Right lobe of liver (tissue), 4 donors: Measurements from ENCODE around the gene MFSD11.

Experiments used
- POLR2A ChIP-seq: fragments of 450-650 bp; IDR thresholded peaks from one replicate; pipeline ENCODE4 v1.6.1; 2017; ENCODE audit warnings: antibody characterized with exemption, mild to moderate bottlenecking
- TF ChIP-seq, protein P1 (sequence below), 4 donors: fragments of 200-600 bp in 3 of 4; fragments of 450-650 bp in 1 of 4; IDR thresholded peaks; one replicate each; pipeline versions ENCODE4 v1.5.1 to v1.8.0; 2016 to 2022; ENCODE audit warnings: antibody characterized with exemption in 4 of 4, mild to moderate bottlenecking in 2 of 4
- donor health status: DM: no; HTN: no; CAD: no.
- donor health status: DM: no; HTN: no; CAD: no.
- donor health status: DM: no; HTN: yes; CAD: no.

DNA sequence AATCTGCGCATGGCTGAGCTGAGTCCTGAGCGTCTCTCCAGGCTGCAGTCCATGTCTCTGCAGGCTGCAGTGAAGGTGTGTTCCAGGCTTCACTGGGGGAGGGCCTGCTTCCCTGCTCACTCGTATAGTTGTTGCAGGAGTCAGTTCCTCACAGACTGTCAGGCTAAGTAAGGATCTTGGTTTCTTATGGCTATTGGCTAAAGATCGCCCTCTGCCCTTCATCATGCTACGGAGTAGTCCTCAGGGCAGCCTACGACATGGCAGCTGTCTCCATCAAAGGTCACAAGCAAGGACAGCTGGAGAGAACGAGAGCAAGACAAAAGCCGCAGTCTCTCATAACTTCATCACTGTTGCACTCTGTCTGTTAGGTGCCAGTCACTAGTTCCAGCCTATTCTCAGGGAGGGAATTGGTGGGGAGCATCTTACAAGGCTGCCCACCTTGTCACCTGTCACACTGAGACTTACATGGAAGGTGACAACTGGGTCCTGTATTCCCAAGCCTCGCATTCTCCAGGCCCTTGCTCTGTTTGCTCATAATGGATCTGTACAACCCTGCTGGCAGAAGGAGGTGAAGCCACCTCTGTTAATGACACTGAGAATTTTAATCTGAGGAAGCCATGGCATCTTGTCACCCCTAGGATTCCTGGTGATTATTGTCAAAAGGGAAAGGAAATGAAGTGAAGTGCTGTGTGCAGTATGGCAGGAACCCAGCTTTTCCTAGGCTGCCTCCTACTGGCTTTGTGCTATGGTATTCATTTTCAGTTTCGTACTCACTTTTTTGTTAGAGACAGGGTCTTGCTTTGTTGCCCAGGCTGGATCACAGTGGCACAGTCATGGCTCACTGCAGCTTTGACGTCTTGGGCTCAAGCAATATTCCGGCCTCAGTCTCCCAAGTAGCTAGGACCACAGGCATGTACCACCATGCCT, 43.4 kb downstream of the MFSD11 start:
- TF ChIP-seq, protein P1, sequence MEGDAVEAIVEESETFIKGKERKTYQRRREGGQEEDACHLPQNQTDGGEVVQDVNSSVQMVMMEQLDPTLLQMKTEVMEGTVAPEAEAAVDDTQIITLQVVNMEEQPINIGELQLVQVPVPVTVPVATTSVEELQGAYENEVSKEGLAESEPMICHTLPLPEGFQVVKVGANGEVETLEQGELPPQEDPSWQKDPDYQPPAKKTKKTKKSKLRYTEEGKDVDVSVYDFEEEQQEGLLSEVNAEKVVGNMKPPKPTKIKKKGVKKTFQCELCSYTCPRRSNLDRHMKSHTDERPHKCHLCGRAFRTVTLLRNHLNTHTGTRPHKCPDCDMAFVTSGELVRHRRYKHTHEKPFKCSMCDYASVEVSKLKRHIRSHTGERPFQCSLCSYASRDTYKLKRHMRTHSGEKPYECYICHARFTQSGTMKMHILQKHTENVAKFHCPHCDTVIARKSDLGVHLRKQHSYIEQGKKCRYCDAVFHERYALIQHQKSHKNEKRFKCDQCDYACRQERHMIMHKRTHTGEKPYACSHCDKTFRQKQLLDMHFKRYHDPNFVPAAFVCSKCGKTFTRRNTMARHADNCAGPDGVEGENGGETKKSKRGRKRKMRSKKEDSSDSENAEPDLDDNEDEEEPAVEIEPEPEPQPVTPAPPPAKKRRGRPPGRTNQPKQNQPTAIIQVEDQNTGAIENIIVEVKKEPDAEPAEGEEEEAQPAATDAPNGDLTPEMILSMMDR (IDR thresholded peaks at IDR 0.05): no peak
- TF ChIP-seq POLR2A: no peak
